GM18505 (cell line): Measurements from ENCODE around the gene KY.
"Not testable (repeated sequence)": the region's sequence is repeated elsewhere in the genome, so short reads cannot be mapped to it uniquely, and the experiment has no call there.

Experiments used
- ATAC-seq: cut with Tn5 transposase; IDR thresholded peaks from one replicate; pipeline ENCODE4 v1.9.1; 2021; ENCODE audit not compliant: unreplicated experiment
- POLR2A ChIP-seq: IDR thresholded peaks from 4 replicates; pipeline ENCODE4 v1.6.1; 2011; ENCODE audit warnings: borderline replicate concordance; ENCODE audit not compliant: insufficient read depth, insufficient read length; ENCODE audit errors: extremely low read depth

The KY gene

DNA sequence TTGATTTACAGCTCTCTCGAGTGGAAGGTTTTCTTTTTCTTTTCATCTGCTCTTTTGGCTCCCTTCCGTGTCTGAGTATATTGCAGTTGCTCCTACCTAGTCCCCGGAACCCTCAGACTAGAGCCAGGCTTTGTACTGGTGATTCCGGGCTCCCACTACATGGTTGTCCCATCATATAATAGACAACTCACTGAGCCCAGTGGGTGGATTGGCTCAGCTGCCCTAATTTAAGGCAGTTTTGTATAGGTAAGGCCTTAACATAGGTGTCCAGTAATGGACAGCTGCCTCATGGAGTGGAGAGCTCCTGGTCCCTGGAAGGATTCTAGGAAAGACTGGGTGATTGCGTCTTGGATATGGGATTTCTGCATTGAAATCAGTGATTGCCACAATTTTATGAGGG lies 58.0 kb downstream of the KY start:
- no peak for ATAC-seq
- no peak for TF ChIP-seq POLR2A

DNA sequence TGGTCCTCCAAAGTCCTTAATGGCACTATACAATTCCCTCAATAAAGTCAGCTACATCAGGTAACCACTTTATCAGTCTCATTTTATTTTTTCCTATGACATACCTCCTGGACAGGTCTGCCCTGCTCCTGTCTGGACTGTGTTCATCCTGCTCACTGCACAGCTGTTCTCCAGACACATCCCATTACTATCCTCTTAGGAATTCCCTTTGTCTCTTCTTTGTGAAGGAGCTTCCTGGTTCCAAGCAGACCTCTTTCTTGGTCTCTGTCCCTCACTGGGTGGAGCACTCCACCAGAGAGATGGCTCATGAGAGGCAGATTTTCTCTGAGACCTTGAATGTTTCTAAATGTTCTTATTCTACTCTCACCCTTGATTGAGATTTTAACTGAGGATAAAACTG lies 60.1 kb downstream of the KY start:
- no peak for TF ChIP-seq POLR2A
- ATAC-seq, result no peak

DNA sequence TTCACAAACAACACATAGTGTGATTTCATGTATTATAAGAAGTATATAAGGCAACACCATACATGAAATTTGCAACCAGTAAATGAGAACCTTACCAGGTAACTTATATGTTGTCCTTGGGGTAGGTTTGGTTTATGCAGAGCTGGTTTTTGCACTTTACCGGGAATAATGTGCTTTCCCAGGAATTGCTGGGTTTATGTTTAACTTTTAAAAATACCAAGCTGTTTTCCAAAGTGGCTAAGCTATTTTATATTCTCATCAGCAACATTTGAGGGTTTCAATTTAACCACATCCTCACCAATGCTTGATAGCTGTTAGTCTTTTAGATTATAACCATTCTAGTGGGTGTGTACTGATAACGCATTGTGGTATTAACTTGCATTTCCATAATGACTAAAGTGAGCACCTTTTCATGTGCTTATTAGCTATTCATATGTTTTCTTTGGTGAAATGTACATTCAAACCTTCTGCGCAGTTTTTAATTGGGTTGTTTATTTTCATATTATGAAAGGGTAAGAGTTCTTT lies 71.6 kb downstream of the KY start:
- no peak for ATAC-seq
- TF ChIP-seq POLR2A, result no peak

DNA sequence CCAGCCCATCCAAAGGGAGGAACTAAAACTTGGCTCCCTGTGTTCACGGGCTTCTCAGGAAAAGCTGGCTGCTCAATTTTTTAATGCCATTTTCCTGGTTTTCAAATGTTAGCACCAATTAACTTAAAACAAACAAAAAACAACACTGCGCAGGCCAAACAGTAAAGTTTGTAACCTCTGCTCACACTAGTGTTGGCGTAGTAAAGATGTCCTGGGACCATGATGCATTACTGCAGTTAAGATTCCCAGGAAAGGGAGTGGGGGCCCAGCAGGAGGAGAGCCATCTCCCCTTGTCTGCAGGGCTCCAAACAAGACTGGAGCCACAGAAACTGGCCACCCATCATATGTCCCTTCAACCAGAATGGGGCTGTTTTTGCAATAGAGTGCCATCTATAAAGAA lies 74.0 kb downstream of the KY start:
- no peak for TF ChIP-seq POLR2A
- ATAC-seq, result no peak

DNA sequence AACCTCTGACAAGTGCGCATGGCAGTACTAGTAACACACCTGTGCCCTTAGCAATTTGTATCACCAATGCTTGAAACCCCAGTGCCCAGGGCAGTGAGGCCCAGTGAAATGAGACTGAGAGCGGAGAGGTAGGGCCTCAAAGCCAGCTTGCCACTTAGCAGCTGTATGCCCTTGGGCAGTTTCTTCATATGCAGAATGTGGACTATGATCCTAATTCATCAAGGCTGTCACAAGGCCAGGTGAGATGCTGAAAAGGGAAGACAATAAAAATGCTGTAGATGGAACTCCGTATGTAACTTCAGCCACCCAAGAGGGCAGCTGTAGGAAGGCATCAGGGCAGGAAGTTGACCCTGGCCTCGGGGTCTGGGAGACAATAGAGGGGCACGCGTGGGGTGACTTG lies 74.4 kb downstream of the KY start:
- no peak for TF ChIP-seq POLR2A
- ATAC-seq, result no peak

DNA sequence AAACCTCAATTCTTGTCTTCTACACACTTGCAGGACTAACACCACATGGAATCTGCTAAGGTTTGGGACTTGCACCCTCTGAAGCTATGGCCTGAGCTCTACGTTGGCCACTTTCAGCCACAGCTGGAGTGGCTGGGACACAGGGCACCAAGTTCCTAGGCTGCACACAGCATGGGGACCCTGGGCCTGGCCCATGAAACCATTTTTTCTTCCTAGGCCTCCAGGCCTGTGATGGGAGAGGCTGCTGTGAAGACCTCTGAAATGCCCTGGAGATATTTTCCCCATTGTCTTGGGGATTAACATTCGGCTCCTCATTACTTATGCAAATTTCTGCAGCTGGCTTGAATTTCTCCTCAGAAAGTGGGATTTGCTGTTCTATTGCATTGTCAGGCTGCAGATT lies 80.9 kb downstream of the KY start:
- not testable (repeated sequence) for ATAC-seq

DNA sequence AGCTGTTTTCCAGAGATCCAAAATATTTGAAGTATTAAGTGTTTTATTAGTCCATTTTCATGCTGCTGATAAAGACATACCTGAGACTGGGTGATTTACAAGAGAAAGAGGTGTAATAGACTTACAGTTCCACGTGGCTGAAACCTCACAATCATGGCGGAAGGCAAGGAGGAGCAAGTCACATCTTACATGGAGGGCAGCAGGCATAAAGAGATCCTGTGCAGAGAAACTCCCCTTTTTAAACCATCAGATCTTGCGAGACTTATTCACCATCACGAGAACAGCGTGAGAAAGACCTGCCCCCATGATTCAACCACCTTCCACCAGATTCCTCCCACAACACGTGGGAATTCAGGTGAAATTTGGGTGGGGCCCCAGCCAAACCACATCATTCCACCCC lies 82.0 kb downstream of the KY start:
- TF ChIP-seq POLR2A, result no peak
- no peak for ATAC-seq

DNA sequence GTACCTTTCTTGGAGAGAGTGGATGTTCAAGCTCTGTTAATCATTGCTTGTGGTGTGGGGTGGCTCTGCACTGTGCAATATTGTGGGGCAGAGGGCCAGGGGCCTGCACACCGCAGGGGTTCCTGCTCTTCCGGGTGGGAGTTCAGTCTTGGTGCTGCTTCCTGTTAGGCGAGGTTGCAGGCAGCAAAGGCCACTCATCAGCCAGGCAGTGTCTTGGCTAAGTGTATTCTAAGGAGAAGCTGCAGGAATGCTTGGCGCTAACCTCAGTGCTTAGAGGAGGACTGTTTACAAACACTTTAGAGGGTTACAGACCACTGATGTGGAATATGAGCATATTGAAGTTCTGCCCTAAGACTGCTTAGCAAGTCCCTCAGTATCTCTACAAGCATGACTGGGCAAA lies 83.2 kb downstream of the KY start:
- TF ChIP-seq POLR2A, result no peak
- ATAC-seq, result no peak

DNA sequence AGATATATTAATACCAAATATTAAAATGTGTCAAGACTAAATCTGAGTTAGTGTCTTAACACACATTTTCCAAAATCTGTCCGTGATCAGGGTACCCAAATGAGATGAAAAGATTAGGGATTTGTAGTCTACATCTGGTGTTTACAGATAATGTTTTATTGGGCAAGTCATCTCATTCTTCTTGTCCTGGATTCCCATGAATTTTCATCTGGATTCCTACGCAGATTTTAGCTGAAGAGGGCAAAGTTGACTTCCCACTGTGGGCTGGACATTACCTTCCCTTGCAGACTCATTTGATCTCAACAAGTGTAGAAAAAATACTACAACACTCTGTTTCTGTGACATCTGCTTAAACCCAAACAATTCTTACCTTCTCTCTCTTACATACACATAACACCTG lies 85.8 kb downstream of the KY start:
- no peak for TF ChIP-seq POLR2A
- no peak for ATAC-seq

DNA sequence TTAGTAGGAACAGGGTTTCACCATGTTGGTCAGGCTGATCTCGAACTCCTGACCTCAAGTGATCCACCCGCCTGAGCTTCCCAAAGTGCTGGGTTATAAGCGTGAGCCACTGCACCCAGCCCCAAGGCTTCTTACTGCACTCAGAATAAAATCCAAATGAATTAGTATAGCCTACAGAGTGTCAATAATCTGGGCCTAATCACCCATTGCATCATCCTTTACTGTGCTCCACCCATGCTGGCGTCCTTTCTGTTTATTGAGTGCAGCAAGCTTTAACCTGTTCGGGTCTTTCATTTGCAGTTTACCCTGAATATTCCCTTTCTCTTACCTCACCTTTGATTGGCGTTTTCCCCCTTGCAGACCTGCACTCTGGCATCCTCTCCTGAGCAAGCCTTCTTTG lies 87.2 kb downstream of the KY start:
- ATAC-seq, result no peak
- TF ChIP-seq POLR2A, result no peak

DNA sequence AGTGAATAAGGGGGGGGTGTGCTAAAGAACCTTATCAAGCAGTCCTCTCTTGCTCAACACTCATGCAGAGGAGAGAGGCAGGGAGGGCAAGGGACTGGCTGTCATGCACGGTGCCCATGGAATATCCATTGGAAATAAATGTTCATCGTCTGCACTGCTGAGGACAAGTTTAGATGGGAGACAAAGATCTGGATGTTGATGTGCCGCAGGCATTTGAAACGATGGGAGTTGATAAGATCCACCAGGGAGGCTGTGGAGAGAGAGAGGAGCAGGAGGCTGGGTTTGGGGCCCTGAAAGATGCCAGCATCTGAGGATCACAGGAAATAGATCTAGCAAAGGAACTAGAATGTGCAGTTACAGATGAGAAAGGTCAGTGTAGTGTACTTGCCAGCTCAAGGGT lies 88.8 kb downstream of the KY start:
- no peak for ATAC-seq

DNA sequence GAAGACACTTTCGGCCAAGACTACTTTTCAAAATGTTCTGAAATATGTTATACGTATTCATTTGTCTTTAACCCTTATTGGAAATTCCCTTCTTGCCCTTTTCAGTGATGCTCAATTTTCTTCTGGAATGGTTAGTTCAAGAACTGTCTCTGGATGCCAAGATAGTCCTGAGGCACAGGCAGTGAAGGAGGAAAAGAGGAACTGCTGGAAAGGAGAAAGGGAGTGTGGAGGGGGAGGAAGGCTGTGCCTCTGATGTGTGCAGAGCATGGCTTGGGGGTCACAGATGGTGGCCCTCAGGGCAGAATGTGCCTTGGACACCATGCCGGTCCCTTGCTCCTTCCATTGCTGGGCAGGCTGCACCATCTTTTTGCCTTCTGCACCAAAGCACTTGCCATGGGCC lies 91.2 kb downstream of the KY start:
- no peak for ATAC-seq
- no peak for TF ChIP-seq POLR2A

More for the DNA sequence above, 88.8 kb downstream of the KY start:
- no peak for TF ChIP-seq POLR2A
